GM18873 (cell line): ENCODE data around the gene PIK3IP1.

Experiments
- ATAC-seq: cut with Tn5 transposase; IDR thresholded peaks from one replicate; pipeline ENCODE4 v1.9.1; 2021; ENCODE audit warnings: mild to moderate bottlenecking, moderate library complexity, moderate number of reproducible peaks; ENCODE audit not compliant: unreplicated experiment, low FRiP score

The PIK3IP1 gene

GRCh38 chr22:31281733-31282132, 10.6 kb downstream of the PIK3IP1 start:
- no peak for ATAC-seq

- ATAC-seq, result no peak
Measured at GRCh38 chr22:31279821-31280505, 12.3 kb downstream of the PIK3IP1 start.

- no peak for ATAC-seq
Measured at GRCh38 chr22:31279327-31279669, 13.0 kb downstream of the PIK3IP1 start.

- no peak for ATAC-seq
Measured at GRCh38 chr22:31278626-31279326, 13.5 kb downstream of the PIK3IP1 start.

GRCh38 chr22:31278151-31278621, 14.1 kb downstream of the PIK3IP1 start:
- no peak for ATAC-seq

- ATAC-seq, result no peak
Measured at GRCh38 chr22:31277741-31278140, 14.5 kb downstream of the PIK3IP1 start.

GRCh38 chr22:31276426-31277167, 15.7 kb downstream of the PIK3IP1 start:
- no peak for ATAC-seq

- ATAC-seq, result no peak
Measured at GRCh38 chr22:31275576-31275975, 16.7 kb downstream of the PIK3IP1 start.

GRCh38 chr22:31275018-31275417, 17.3 kb downstream of the PIK3IP1 start:
- no peak for ATAC-seq

GRCh38 chr22:31274017-31274416, 18.3 kb downstream of the PIK3IP1 start:
- ATAC-seq, result no peak

GRCh38 chr22:31272522-31273446, 19.5 kb downstream of the PIK3IP1 start:
- ATAC-seq, result no peak

- no peak for ATAC-seq
Measured at GRCh38 chr22:31271485-31271884, 20.8 kb downstream of the PIK3IP1 start.

- ATAC-seq, result no peak
Measured at GRCh38 chr22:31271026-31271425, 21.3 kb downstream of the PIK3IP1 start.

- no peak for ATAC-seq
Measured at GRCh38 chr22:31269892-31270579, 22.3 kb downstream of the PIK3IP1 start.

GRCh38 chr22:31268281-31268680, 24.0 kb downstream of the PIK3IP1 start:
- no peak for ATAC-seq

GRCh38 chr22:31263896-31264640, 28.2 kb downstream of the PIK3IP1 start:
- no peak for ATAC-seq

GRCh38 chr22:31262312-31263133, 29.8 kb downstream of the PIK3IP1 start:
- ATAC-seq, result no peak

GRCh38 chr22:31260474-31260856, 31.8 kb downstream of the PIK3IP1 start:
- ATAC-seq, result no peak
